ENCODE results near the gene UBE4A.

The UBE4A gene, protein sequence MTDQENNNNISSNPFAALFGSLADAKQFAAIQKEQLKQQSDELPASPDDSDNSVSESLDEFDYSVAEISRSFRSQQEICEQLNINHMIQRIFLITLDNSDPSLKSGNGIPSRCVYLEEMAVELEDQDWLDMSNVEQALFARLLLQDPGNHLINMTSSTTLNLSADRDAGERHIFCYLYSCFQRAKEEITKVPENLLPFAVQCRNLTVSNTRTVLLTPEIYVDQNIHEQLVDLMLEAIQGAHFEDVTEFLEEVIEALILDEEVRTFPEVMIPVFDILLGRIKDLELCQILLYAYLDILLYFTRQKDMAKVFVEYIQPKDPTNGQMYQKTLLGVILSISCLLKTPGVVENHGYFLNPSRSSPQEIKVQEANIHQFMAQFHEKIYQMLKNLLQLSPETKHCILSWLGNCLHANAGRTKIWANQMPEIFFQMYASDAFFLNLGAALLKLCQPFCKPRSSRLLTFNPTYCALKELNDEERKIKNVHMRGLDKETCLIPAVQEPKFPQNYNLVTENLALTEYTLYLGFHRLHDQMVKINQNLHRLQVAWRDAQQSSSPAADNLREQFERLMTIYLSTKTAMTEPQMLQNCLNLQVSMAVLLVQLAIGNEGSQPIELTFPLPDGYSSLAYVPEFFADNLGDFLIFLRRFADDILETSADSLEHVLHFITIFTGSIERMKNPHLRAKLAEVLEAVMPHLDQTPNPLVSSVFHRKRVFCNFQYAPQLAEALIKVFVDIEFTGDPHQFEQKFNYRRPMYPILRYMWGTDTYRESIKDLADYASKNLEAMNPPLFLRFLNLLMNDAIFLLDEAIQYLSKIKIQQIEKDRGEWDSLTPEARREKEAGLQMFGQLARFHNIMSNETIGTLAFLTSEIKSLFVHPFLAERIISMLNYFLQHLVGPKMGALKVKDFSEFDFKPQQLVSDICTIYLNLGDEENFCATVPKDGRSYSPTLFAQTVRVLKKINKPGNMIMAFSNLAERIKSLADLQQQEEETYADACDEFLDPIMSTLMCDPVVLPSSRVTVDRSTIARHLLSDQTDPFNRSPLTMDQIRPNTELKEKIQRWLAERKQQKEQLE
- 145 to 179 reads per million in 2 donors for total RNA-seq

DNA sequence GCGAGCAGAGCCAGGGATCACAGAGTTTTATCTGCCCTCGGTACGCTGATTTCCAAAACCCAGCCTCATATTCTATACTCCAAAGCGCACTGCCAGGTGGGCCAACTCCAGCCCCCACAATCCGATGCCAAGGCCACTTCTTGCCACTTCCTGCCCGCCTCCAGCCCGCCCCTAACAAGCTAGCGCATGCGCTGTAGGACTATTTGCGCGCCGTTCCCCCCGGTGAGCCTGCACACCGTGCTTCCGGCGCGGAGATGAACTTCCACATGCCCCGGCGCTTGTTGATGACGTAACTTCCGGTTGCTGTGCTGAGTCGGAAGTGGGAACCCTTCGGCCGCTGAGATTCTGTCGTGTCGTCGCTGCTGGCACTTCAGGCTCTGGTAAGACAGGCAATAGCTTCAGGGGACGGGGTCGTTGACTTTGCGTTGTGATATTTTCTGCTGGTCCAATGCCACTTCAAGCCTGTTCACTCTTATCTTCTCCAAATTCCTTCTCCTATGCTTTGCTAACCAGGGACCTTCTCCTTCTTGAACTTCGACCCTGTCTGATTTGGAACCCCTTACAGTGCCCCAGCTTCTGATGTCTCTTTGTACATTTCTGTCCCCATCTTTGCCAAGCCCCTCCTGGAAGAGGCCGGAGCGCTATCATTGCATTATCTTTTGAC lies at the start of gene UBE4A:
UBE4A (plus strand) TSS at position 306 of the 664 bp plus-strand sequence. CDS start 5,481 bp downstream, outside the sequence.
- peak; percentile 97 for DNase-seq

DNA sequence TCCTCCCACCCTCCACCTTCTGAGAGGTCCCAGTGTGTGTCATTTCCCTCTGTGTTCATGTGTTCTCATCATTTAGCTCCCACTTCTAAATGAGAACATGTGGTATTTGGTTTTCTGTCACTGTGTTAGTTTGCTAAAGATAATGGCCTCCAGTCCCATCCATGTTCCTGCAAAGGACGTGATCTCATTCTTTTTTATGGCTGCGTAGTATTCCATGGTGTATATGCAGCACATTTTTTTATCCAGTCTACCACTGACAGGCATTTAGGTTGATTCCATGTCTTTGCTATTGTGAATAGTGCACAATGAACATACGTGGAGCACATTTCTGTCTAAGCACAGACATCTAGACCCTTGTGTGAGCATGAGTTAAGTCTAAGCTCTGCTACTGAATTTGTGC lies 49.1 kb upstream of the UBE4A start:
- no peak for DNase-seq

DNA sequence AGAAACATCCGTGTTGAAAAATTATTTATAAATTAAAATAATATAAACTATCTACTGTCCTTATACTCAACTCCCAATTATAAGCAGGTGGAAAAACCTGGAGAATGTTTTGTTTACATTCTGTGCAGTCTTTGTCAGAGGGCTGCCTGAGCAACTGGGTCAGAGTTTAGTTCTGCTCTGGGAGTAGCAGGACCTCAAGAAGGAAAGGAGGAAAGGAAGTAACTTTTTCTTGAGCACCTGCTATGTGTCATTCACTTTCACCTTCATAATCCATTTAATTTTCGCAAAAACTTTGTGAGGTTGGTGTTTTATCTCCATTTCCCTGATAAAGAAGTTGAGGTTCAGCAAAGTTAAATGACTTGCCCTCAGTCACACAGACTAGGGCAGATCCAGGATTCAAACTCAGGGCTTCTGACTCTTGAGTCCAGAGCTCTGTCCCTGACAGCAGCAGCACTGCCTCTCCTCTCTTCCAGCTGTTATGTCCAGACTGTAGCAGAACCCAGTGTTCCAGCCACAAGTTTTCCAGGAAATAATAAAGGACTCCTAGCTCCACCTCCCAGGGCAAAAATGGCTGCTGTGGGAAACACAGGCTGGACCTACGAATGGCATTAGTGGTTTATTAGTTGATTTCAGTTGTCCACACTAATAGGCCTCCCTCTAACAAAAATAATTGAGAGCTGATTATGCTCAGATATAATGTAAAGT lies 48.5 kb upstream of the UBE4A start:
- no peak for DNase-seq

DNA sequence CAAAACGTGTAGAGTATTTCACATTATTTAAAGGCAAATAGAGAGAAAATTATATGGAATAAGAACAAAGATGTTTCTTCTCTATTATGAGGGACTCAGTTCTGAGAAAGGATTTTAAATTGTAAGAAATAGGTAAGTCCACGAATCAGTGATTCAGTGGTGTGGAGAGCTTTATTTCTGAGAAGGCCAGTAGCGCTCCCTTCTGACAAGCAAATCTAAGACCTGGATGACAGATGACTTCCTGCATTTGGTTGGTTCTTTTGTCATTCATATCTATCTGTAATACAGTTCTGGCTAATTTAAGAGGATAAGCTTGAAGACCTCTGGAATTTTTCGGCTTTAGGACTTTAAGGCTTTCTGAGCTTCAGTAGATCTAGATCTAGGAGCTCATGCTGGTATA lies 47.9 kb upstream of the UBE4A start:
- DNase-seq = no peak

DNA sequence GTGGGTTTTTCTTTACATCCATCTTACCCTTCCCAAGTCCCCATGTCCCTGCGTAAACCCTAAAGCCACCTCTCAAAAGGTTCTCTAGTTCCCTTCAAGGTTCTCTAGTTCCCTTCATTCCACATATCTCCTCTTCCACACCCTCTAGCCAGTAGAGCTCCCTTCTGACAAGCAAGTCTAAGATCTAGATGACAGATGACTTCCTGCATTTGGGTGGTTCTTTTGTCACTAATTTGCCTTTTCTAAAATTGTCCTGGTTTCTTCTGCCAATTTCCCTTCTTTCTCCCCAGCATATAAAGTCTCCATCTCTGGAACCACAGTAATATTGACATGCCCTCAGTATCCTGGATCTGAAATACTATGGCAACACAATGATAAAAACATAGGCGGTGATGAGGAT lies 47.1 kb upstream of the UBE4A start:
- DNase-seq = no peak

DNA sequence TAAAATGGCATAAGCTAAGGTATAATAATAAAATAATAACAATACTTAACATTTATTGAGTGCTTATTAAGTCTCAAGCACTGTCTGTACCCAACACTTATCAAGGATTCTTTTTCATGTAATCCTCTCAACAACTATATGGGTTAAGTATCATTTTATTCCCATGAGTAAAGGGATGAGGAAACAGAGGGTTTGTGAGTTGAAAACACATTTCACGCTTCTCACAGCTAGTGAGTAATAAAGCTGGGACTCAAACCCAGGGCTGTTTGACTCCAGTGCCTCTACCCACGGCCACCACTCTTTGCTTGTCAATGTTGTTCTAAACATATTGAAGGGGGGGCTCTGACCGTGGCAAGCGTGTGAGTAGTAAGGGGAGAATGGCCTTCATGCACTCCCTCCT lies 46.2 kb upstream of the UBE4A start:
- no peak for DNase-seq

DNA sequence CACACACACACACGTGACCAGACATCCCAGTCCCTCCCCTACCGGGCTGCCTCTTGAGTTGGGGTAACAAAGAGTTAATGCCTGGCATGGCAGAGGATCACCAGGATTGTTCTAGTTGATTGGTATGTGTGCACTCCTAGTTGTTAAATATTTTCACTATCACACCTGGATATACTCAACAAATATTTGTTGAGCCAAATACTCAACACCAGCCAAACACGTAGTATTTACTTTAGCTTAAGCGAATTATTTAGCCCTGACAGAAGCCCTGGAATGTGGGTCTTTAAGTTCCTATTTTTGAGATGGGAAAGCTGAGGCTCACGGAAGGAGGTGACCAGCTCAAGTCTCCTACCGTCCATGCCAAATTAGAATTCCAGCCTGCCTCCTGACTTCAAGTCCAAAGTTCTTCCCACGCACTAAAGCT lies 44.4 kb upstream of the UBE4A start:
- no peak for DNase-seq

- no peak for DNase-seq
These were observed 41.3 kb upstream of the UBE4A start for GRCh38 chr11:118318124-118318523.

GRCh38 chr11:118318581-118319336 lies 40.6 kb upstream of the UBE4A start:
- no peak for DNase-seq

DNA sequence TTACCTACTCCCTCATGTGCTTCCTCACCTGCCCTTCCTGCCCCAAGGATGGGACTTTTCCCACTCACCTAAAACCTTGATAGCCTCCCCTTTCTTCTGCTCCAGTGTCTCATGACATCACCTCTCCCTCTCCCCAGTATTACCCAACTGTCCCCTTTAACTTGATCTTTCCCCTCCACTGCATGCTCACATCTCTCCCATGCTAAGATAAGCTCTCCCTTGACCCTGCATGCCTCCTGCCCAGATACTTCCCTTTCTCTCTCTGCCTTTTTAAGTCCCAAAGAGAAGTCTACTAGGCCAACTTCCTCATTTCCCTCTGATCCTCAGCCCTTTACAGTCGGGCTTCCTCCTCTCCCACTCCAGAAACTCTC lies 40.1 kb upstream of the UBE4A start:
- no peak for DNase-seq

- DNase-seq = no peak
These were observed 38.9 kb upstream of the UBE4A start for GRCh38 chr11:118320515-118320914.

DNA sequence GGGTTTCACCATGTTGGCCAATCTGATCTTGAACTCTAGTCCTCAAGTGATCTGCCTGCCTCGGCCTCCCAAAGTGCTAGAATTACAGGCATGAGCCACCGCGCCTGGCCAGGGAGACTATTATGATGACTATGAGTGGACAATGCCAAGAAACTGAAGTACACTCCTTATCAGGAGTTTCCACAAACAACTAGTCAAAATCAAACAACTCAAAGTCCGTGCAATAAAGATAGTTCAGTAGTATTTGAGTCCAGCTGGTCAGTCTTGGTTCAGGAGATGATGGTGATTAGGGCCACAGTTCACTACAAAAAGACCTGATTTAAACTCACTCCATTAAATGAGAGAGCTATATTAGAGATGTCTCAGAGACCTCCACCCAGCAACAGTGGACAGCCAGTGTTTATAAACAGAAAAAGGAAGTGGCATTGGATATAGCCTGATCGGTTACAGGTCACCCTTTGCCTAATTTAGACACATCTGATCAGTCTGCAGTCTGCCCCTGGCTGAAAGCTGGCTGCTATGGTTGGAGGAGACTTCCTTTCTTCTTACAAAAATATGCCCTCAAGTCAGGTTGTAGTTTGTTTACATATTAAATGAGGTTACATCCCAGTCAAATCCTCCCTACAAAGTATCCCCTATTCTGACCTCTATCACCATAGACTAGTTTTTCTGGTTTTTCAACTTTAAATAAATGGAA lies 37.9 kb upstream of the UBE4A start:
- no peak for DNase-seq

GRCh38 chr11:118322721-118323120 lies 36.7 kb upstream of the UBE4A start:
- no peak for DNase-seq

GRCh38 chr11:118325283-118325682 lies 34.1 kb upstream of the UBE4A start:
- DNase-seq = no peak

GRCh38 chr11:118328745-118329144 lies 30.7 kb upstream of the UBE4A start:
- no peak for DNase-seq

GRCh38 chr11:118334745-118335144 lies 24.7 kb upstream of the UBE4A start:
- DNase-seq = no peak

DNA sequence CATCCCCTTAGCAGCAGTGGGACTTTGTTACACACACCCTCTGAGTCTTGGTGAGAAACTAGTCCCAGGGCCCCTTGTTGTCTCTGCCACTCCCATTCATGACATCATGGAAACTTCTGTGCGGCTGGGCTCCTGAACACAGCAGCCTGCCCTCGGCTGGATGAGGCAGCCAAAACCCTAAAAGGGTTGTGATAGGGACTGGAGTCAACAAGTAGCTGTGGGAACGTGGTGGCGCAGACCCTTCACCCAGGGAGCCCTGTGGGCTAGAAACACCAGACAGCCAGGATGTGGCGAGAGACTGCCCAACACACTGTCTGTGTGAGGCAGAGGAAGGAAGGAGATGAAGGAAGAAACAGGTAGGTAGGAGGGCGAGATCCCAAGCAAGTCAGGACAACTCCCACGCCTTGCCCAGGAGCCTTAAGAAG lies 20.8 kb upstream of the UBE4A start:
- peak; percentile 80 for DNase-seq

DNA sequence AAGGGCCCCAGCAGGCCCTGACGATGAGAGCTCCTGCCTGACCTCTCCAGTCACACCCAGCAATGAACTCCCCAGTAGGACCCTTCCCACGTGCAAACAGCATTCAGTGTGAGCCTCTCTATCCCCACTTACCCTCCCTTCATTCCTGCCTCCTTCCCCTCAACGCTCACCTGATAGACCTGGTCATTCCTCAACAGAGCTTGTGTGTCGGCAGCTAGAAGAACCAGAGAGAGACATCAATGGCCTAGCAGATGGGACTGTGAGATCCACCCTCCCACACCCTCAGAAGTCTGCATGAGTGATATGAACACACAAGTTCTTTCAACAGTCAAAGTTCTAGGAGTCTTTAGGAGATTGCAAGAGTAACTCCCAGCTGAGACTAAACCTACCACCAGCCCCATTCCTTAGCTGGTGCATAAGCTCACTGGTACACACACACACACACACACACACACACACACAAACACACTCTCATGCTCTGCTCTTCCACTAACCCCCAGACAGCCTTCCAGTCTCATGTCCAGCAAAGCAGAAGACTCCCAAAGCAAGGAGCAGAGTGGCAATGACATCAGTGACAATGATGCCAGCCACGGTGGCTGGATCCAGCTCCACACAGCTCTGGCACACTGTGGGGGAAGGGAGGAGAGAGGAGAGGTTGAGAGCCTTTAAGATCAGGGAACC lies 20.0 kb upstream of the UBE4A start:
- DNase-seq = no peak

GRCh38 chr11:118340449-118340848 lies 19.0 kb upstream of the UBE4A start:
- DNase-seq = no peak

- DNase-seq = no peak
These were observed 18.1 kb upstream of the UBE4A start for GRCh38 chr11:118341261-118341660.

All from T-helper 9 cell (primary cell).